Lung (tissue), 12 donors: ENCODE measurements around the gene PRKAA2. TPM values are rescaled to one million over a fixed set of nuclear protein-coding genes. Genes with fewer than 3 reads are reported as not detected.

ENCODE experiments used
- ATAC-seq: fragments of 200-7000 bp; cut with Tn5 transposase; one replicate; pipeline ENCODE4 v1.9.1; 2020; ENCODE audit warnings: moderate number of reproducible peaks; ENCODE audit not compliant: insufficient read depth, low FRiP score
- DNase-seq, 3 donors: peaks; one replicate each; pipeline ENCODE4 v3.0.0-alpha.2; 2013 to 2017
- H3K27ac ChIP-seq, 2 donors: one replicate each; pipeline ENCODE4 v1.5.1; 2013; ENCODE audit warnings: mild to moderate bottlenecking in 2 of 2, moderate library complexity in 2 of 2, control low read depth in 1 of 2, inconsistent platforms in 1 of 2, low read depth in 1 of 2, low read length in 1 of 2
- H3K27me3 ChIP-seq, 3 donors: one replicate each; pipeline ENCODE4 v1.5.1; 2013; ENCODE audit warnings: low read length in 2 of 3; ENCODE audit not compliant: control insufficient read depth in 3 of 3, insufficient read depth in 3 of 3
- H3K36me3 ChIP-seq, 4 donors: one replicate each; pipeline ENCODE4 v1.5.1; 2013; ENCODE audit warnings: low read length in 4 of 4, mild to moderate bottlenecking in 1 of 4, moderate library complexity in 1 of 4; ENCODE audit not compliant: control insufficient read depth in 4 of 4, insufficient read depth in 4 of 4
- H3K4me1 ChIP-seq, 5 donors: one replicate each; pipeline ENCODE4 v1.5.1; 2013; ENCODE audit warnings: low read length in 5 of 5, mild to moderate bottlenecking in 2 of 5, moderate library complexity in 1 of 5; ENCODE audit not compliant: control insufficient read depth in 5 of 5, insufficient read depth in 5 of 5
- H3K4me3 ChIP-seq: one replicate; pipeline ENCODE4 v1.5.1; 2013; ENCODE audit warnings: mild to moderate bottlenecking, control low read depth, moderate library complexity
- H3K9ac ChIP-seq, 2 donors: one replicate each; pipeline ENCODE4 v1.5.1; 2013; ENCODE audit warnings: low read length in 2 of 2, control low read depth in 1 of 2; ENCODE audit not compliant: insufficient read depth in 1 of 2
- H3K9me3 ChIP-seq, 4 donors: one replicate each; pipeline ENCODE4 v1.5.1; 2013; ENCODE audit warnings: low read length in 3 of 4, mild to moderate bottlenecking in 1 of 4, moderate library complexity in 1 of 4; ENCODE audit not compliant: control insufficient read depth in 4 of 4, insufficient read depth in 3 of 4
- WGBS, 2 donors: extraction: QIAGEN DNeasy Blood & Tissue Kit; methylation state at CpG; one replicate each; pipeline ENCODE4 v1.1.7; 2013; 5-methylcytosine and 5-hydroxymethylcytosine counted together
- polyA plus RNA-seq, 2 donors: library from polyadenylated mRNA; stranded (reverse); fragments of 200-250 nt; gene quantifications; one replicate each; pipeline ENCODE4 v1.2.1, GENCODE V29; 2013
- total RNA-seq, 2 donors: library from RNA; depleted of rRNA in 1 of 2; stranded (reverse); fragments of >200 nt in 1 of 2; gene quantifications; one replicate each; pipeline ENCODE4 v1.2.1, GENCODE V29; 2014 to 2021
- TF ChIP-seq, protein P1 (sequence below): IDR thresholded peaks from 2 replicates; pipeline ENCODE4 v1.5.1; 2012; ENCODE audit warnings: mild to moderate bottlenecking; ENCODE audit errors: control extremely low read depth, extremely low read depth
- donor health status: control.
- donor health status: control.
- donor health status: Bipolar disorder and iron deficiency.
- donor health status: healthy.
- donor health status: DM: yes; HTN: yes; CAD: no.

Gene PRKAA2
- total and polyA plus RNA-seq, 4 donors: 0.38 to 6.1 (median 1.3) TPM

- H3K27ac ChIP-seq: no peak overlapping the region
- H3K9me3 ChIP-seq: no peaks in the 10 kb centered on the region
- WGBS, 2 donors: 54 to 83% methylated on average over 1 of the region's 1 CpG
- TF ChIP-seq, protein P1, sequence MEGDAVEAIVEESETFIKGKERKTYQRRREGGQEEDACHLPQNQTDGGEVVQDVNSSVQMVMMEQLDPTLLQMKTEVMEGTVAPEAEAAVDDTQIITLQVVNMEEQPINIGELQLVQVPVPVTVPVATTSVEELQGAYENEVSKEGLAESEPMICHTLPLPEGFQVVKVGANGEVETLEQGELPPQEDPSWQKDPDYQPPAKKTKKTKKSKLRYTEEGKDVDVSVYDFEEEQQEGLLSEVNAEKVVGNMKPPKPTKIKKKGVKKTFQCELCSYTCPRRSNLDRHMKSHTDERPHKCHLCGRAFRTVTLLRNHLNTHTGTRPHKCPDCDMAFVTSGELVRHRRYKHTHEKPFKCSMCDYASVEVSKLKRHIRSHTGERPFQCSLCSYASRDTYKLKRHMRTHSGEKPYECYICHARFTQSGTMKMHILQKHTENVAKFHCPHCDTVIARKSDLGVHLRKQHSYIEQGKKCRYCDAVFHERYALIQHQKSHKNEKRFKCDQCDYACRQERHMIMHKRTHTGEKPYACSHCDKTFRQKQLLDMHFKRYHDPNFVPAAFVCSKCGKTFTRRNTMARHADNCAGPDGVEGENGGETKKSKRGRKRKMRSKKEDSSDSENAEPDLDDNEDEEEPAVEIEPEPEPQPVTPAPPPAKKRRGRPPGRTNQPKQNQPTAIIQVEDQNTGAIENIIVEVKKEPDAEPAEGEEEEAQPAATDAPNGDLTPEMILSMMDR: no peak
- H3K36me3 ChIP-seq: no peaks in the 10 kb centered on the region
- ATAC-seq (no peak), DNase-seq (no peak)
- H3K4me1 ChIP-seq: no peaks in the 10 kb centered on the region
- no peaks in the 10 kb centered on the region for H3K27me3 ChIP-seq
- H3K4me3 ChIP-seq: no peak overlapping the region
- no peak overlapping the region for H3K9ac ChIP-seq
Measured at GRCh38 chr1:56715156-56715555, 70.0 kb downstream of the PRKAA2 start.

GRCh38 chr1:56719171-56719570 is 74.1 kb downstream of the PRKAA2 start:
- TF ChIP-seq, protein P1: no peak
- H3K4me3 ChIP-seq: no peak overlapping the region
- no peak for DNase-seq
- no peak overlapping the region for H3K9ac ChIP-seq
- H3K4me1 ChIP-seq: peaks cover 0 to 3% (median 0%) of the 10 kb centered on the region in 5 donors
- WGBS, 2 donors: 61 to 85% methylated on average over 1 of the region's 1 CpG
- no peaks in the 10 kb centered on the region for H3K27me3 ChIP-seq
- ATAC-seq: no peak
- H3K27ac ChIP-seq: no peak overlapping the region
- H3K9me3 ChIP-seq: no peaks in the 10 kb centered on the region
- no peaks in the 10 kb centered on the region for H3K36me3 ChIP-seq

DNA sequence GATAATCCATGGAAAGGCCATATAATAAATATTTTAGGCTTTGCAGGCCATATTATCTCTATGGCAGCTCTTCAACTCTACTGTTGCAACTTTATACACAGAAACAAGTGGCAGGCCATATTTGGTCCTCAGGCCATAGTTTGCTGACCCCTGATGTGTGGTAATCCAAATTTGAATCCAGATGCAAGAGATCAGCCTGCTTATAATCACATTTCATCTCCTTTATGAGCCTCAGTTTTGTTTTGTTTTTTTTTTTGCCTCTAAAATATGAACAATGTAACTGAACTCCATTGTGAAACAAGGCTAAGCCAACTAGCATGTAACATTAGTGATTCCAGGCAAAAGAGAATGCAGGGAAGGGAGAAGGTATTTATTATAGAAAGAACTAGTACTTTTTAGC is 81.6 kb downstream of the PRKAA2 start:
- peaks cover 0 to 3% (median 0%) of the 10 kb centered on the region in 5 donors for H3K4me1 ChIP-seq
- ATAC-seq: no peak
- TF ChIP-seq, protein P1: no peak

GRCh38 chr1:56728964-56729363 is 83.8 kb downstream of the PRKAA2 start:
- no peak overlapping the region for H3K27ac ChIP-seq
- no peak for DNase-seq
- H3K9me3 ChIP-seq: peaks cover 0 to 1% (median 0%) of the 10 kb centered on the region in 4 donors
- no peak for ATAC-seq
- H3K27me3 ChIP-seq: peaks cover 0 to 3% (median 0%) of the 10 kb centered on the region in 3 donors
- H3K36me3 ChIP-seq: no peaks in the 10 kb centered on the region
- H3K4me1 ChIP-seq: peaks cover 0 to 3% (median 0%) of the 10 kb centered on the region in 5 donors
- no peak overlapping the region for H3K4me3 ChIP-seq
- no peak overlapping the region for H3K9ac ChIP-seq
- WGBS, 2 donors: 81 to 84% methylated on average over 2 of the region's 2 CpGs
- TF ChIP-seq, protein P1: no peak

More for the DNA sequence above, 81.6 kb downstream of the PRKAA2 start:
- no peak overlapping the region for H3K4me3 ChIP-seq
- H3K9ac ChIP-seq: no peak overlapping the region
- no peaks in the 10 kb centered on the region for H3K36me3 ChIP-seq
- peaks cover 0 to 1% (median 0%) of the 10 kb centered on the region in 4 donors for H3K9me3 ChIP-seq
- H3K27me3 ChIP-seq: peaks cover 0 to 3% (median 0%) of the 10 kb centered on the region in 3 donors
- H3K27ac ChIP-seq: no peak overlapping the region
- peak; percentile 29 to 87 (median 72) for DNase-seq
